ENCODE measurements around the gene SECISBP2.

SECISBP2 gene

DNA sequence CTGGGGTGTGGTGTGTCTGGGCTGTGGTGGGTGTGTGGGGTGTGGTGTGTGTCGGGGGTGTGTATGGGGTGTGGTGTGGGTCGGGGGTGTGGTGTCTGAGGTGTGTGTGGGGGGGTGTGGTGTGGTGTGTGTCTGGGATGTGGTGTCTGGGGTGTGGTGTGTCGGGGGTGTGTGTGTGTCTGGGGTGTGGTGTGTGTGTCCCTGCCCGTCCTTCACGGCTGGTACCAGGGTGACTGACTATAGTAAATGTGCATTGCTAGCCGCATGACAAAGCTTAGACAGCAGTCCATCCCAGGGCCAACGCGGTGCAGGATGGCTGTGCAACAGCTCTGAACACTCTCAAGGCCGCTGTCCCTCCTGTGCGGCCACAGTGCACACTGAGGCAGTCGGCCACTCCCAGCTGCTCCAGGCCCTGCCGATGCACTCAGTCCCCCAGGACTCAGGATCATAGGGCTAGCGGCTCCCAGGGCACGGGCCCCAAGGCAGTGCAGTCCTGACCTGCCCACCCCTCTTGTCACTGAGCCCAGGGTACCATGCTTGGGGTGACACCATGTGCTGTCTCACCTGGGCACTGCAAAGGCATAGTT is 54.0 kb downstream of the SECISBP2 start:
- no peaks in the 10 kb centered on the region for H3K36me3 ChIP-seq (ENCODE audit: insufficient read depth, insufficient read length, low read length)
- H3K27me3 ChIP-seq (ENCODE audit: insufficient read depth, insufficient read length) = no peaks in the 10 kb centered on the region
- no peaks in the 10 kb centered on the region for H3K9me3 ChIP-seq (ENCODE audit: insufficient read depth, low read length)
- TF ChIP-seq SUZ12 (IDR thresholded peaks at IDR 0.05; ENCODE audit: extremely low read depth, insufficient read depth, insufficient read length) (no peak), ZNF274 (IDR thresholded peaks at IDR 0.05; ENCODE audit: low read depth, low read length) (no peak), YY1 (IDR thresholded peaks at IDR 0.05; ENCODE audit: insufficient read depth, insufficient read length) (no peak)
- H3K4me1 ChIP-seq (ENCODE audit: insufficient read depth, insufficient read length) = peaks cover 3% of the 10 kb centered on the region
- H3K4me3 ChIP-seq (ENCODE audit: insufficient read length, low read depth) = no peak overlapping the region
- DNase-seq (ENCODE audit: low read depth, low spot score) = no peak
- H3K9ac ChIP-seq (ENCODE audit: insufficient read length, low read depth) = no peak overlapping the region

DNA sequence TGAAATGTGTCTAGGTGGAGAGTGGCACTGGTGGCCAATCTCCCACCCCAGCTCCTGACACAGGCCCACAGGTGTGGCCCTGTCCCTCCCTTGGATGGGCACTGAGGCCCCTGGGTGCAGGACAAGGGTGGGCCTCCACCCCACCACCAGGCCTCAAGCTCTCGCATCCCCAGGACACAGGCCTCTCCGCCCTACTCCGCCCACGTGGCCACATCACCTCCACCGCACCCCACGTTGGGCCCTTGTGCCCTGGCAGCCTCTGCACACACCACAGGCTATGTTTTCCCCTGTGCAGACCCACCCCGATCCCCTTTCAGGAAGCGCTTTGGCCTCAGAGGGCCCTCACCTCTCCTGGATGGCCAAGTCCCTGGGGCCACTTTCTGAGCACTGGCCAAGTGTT is 54.7 kb downstream of the SECISBP2 start:
- DNase-seq (ENCODE audit: low read depth, low spot score) = no peak
- Histone ChIP-seq H3K9ac (ENCODE audit: insufficient read length, low read depth) (no peak overlapping the region), H3K9me3 (ENCODE audit: insufficient read depth, low read length) (no peaks in the 10 kb centered on the region), H3K27me3 (ENCODE audit: insufficient read depth, insufficient read length) (no peaks in the 10 kb centered on the region), H3K4me1 (ENCODE audit: insufficient read depth, insufficient read length) (peaks cover 3% of the 10 kb centered on the region), H3K36me3 (ENCODE audit: insufficient read depth, insufficient read length, low read length) (no peaks in the 10 kb centered on the region), H3K4me3 (ENCODE audit: insufficient read length, low read depth) (no peak overlapping the region)
- no peak for TF ChIP-seq YY1 (IDR thresholded peaks at IDR 0.05; ENCODE audit: insufficient read depth, insufficient read length)
- no peak for TF ChIP-seq SUZ12 (IDR thresholded peaks at IDR 0.05; ENCODE audit: extremely low read depth, insufficient read depth, insufficient read length)
- no peak for TF ChIP-seq ZNF274 (IDR thresholded peaks at IDR 0.05; ENCODE audit: low read depth, low read length)

DNA sequence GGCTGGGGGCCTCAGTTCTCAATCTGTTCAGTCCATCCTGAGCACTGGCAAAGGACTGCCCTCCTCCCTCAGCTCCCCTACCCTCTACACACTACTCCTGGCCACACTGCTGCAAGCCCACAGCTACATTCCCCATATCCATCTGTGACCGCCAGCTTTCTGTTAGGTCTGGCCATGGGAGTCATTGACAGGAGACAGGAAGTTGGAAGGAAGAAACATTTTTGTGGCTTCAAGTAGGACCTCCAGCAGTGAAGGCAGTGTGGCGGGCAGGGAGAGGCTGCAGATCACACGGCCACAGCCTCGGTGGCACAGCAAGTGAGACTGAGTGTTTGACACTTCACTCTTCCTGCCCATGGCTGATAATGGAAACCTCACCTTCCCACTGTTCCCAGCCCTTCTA is 55.9 kb downstream of the SECISBP2 start:
- no peak for DNase-seq (ENCODE audit: low read depth, low spot score)
- Histone ChIP-seq H3K27me3 (ENCODE audit: insufficient read depth, insufficient read length) (no peaks in the 10 kb centered on the region), H3K4me1 (ENCODE audit: insufficient read depth, insufficient read length) (peaks cover 3% of the 10 kb centered on the region), H3K9me3 (ENCODE audit: insufficient read depth, low read length) (no peaks in the 10 kb centered on the region), H3K9ac (ENCODE audit: insufficient read length, low read depth) (no peak overlapping the region), H3K4me3 (ENCODE audit: insufficient read length, low read depth) (no peak overlapping the region), H3K36me3 (ENCODE audit: insufficient read depth, insufficient read length, low read length) (peaks cover 8% of the 10 kb centered on the region)
- TF ChIP-seq ZNF274 (IDR thresholded peaks at IDR 0.05; ENCODE audit: low read depth, low read length) = no peak
- no peak for TF ChIP-seq YY1 (IDR thresholded peaks at IDR 0.05; ENCODE audit: insufficient read depth, insufficient read length)
- no peak for TF ChIP-seq SUZ12 (IDR thresholded peaks at IDR 0.05; ENCODE audit: extremely low read depth, insufficient read depth, insufficient read length)

DNA sequence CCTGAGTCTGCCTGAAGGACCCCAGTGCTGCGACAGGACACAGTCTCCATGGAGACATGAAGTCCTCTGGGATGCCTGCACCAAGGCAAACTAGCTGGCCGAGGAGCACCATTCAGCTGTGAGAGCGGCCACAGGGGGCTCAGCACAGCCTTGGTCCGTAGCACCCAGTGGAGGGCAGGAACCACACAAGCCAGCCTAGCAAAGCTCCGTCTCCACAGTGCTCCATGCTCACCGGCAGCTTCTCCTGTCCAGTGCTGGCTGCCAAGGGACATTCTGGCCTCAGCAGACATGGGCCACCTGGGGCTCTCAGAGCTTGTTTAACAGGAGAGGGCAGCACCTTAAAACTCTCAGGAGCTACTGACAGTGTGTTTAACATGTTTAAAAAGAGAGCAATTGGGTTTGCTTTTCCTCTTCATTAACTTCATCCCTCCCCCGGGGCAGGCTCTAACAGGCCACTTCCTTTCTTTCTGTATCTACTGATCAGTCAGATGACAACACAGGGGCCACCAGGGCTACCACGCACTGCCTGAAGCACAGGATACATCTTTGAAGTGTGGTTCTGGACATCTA is 57.0 kb downstream of the SECISBP2 start:
- TF ChIP-seq YY1 (IDR thresholded peaks at IDR 0.05; ENCODE audit: insufficient read depth, insufficient read length) (no peak), SUZ12 (IDR thresholded peaks at IDR 0.05; ENCODE audit: extremely low read depth, insufficient read depth, insufficient read length) (no peak), ZNF274 (IDR thresholded peaks at IDR 0.05; ENCODE audit: low read depth, low read length) (no peak)
- Histone ChIP-seq H3K9ac (ENCODE audit: insufficient read length, low read depth) (no peak overlapping the region), H3K36me3 (ENCODE audit: insufficient read depth, insufficient read length, low read length) (peaks cover 10% of the 10 kb centered on the region), H3K27me3 (ENCODE audit: insufficient read depth, insufficient read length) (no peaks in the 10 kb centered on the region), H3K4me1 (ENCODE audit: insufficient read depth, insufficient read length) (peaks cover 3% of the 10 kb centered on the region), H3K4me3 (ENCODE audit: insufficient read length, low read depth) (no peak overlapping the region), H3K9me3 (ENCODE audit: insufficient read depth, low read length) (no peaks in the 10 kb centered on the region)
- no peak for DNase-seq (ENCODE audit: low read depth, low spot score)

DNA sequence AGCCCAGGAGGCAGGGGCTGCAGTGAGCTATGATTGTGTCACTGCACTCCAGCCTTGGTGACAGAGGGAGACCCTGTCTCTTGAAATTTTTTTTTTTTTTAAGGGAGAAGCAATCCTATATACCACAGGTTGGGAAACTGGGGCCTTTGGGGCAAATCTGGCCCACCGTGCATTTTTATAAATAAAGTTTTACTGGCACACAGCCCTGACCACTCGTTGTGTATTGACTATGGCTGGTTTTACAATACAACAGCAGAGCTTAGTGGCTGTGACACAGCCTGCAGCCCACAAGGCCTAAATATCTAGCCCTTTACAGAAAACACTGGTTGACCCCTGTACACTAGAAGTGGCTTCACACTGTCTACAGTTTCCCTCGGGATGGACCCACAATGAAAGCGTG is 58.0 kb downstream of the SECISBP2 start:
- Histone ChIP-seq H3K27me3 (ENCODE audit: insufficient read depth, insufficient read length) (no peaks in the 10 kb centered on the region), H3K4me1 (ENCODE audit: insufficient read depth, insufficient read length) (peaks cover 3% of the 10 kb centered on the region), H3K9me3 (ENCODE audit: insufficient read depth, low read length) (no peaks in the 10 kb centered on the region), H3K36me3 (ENCODE audit: insufficient read depth, insufficient read length, low read length) (peaks cover 10% of the 10 kb centered on the region), H3K4me3 (ENCODE audit: insufficient read length, low read depth) (no peak overlapping the region), H3K9ac (ENCODE audit: insufficient read length, low read depth) (no peak overlapping the region)
- TF ChIP-seq YY1 (IDR thresholded peaks at IDR 0.05; ENCODE audit: insufficient read depth, insufficient read length) (no peak), SUZ12 (IDR thresholded peaks at IDR 0.05; ENCODE audit: extremely low read depth, insufficient read depth, insufficient read length) (no peak), ZNF274 (IDR thresholded peaks at IDR 0.05; ENCODE audit: low read depth, low read length) (no peak)
- no peak for DNase-seq (ENCODE audit: low read depth, low spot score)

DNA sequence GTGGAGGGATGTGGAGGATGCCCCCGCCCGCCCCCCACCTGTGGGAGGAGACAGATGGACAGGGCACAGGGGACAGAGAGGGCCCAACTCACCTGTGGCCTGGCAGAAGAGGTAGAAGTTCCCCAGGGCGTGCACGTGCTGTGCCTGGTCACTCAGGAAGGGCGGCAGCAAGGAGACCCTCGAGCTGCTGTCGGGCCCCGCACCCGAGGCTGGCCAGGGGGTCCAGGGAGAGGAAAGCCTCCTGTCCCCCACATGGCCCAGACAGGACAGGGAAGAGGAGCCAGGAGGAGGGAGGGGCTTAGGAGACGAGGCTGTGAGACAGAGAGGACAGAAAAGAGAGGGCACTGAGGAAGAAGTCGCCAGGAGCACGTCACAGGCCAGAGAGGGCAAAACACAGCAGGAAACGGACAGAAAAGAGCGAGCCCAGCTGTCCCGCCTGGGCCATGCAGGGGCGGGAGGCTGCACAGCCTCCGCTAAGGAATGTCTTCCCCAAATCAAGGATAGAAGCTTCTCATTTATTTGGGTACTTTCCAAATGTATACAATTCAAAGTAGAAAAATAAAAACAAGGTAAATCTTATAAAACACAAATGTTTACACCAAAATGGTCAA is 58.5 kb downstream of the SECISBP2 start:
- no peak overlapping the region for H3K9ac ChIP-seq (ENCODE audit: insufficient read length, low read depth)
- peaks cover 3% of the 10 kb centered on the region for H3K4me1 ChIP-seq (ENCODE audit: insufficient read depth, insufficient read length)
- TF ChIP-seq YY1 (IDR thresholded peaks at IDR 0.05; ENCODE audit: insufficient read depth, insufficient read length) (no peak), SUZ12 (IDR thresholded peaks at IDR 0.05; ENCODE audit: extremely low read depth, insufficient read depth, insufficient read length) (no peak), ZNF274 (IDR thresholded peaks at IDR 0.05; ENCODE audit: low read depth, low read length) (no peak)
- H3K9me3 ChIP-seq (ENCODE audit: insufficient read depth, low read length) = no peaks in the 10 kb centered on the region
- no peak for DNase-seq (ENCODE audit: low read depth, low spot score)
- H3K4me3 ChIP-seq (ENCODE audit: insufficient read length, low read depth) = no peak overlapping the region
- H3K27me3 ChIP-seq (ENCODE audit: insufficient read depth, insufficient read length) = no peaks in the 10 kb centered on the region
- peaks cover 10% of the 10 kb centered on the region for H3K36me3 ChIP-seq (ENCODE audit: insufficient read depth, insufficient read length, low read length)

DNA sequence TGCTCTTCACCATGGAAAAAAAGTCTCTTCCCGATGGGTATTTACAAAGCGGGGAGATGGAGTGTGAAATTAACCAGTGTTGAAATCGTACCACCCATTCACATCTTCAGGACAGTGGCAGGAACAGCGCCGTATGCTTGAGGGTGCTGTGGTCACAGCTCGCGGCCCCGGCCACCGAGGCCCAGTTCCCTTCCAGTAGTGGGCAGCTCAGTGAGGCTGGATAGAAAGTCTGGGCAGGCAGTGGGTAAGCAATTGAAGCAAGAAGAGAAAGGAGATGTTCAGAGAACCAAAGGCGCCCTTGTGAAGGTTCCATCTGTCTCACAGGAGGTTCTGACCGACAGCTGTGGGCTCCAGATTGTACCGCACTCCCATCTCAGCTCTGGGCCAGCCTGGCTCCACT is 59.1 kb downstream of the SECISBP2 start:
- no peak overlapping the region for H3K9ac ChIP-seq (ENCODE audit: insufficient read length, low read depth)
- no peaks in the 10 kb centered on the region for H3K9me3 ChIP-seq (ENCODE audit: insufficient read depth, low read length)
- no peak overlapping the region for H3K4me3 ChIP-seq (ENCODE audit: insufficient read length, low read depth)
- H3K36me3 ChIP-seq (ENCODE audit: insufficient read depth, insufficient read length, low read length) = peaks cover 10% of the 10 kb centered on the region
- H3K27me3 ChIP-seq (ENCODE audit: insufficient read depth, insufficient read length) = no peaks in the 10 kb centered on the region
- DNase-seq (ENCODE audit: low read depth, low spot score) = no peak
- H3K4me1 ChIP-seq (ENCODE audit: insufficient read depth, insufficient read length) = peaks cover 4% of the 10 kb centered on the region
- TF ChIP-seq SUZ12 (IDR thresholded peaks at IDR 0.05; ENCODE audit: extremely low read depth, insufficient read depth, insufficient read length) (no peak), ZNF274 (IDR thresholded peaks at IDR 0.05; ENCODE audit: low read depth, low read length) (no peak), YY1 (IDR thresholded peaks at IDR 0.05; ENCODE audit: insufficient read depth, insufficient read length) (no peak)

Measured in NT2/D1 (cell line).